Adipose tissue (tissue), 3 donors: ENCODE results near the gene IGFL1. TPM values are rescaled to one million over a fixed set of nuclear protein-coding genes. Genes with fewer than 3 reads are reported as not detected.

Experiments
- polyA plus RNA-seq, 3 donors: library from polyadenylated mRNA; stranded (reverse); fragments of 200-250 nt; gene quantifications; one replicate each; pipeline ENCODE4 v1.2.3, GENCODE V29; 2013
- donor health status: healthy with polysubstance abuse.
- donor health status: Bipolar disorder and iron deficiency.
- donor health status: healthy.

IGFL1 gene
- polyA plus RNA-seq, 3 donors, result not detected

Other genes starting within 250 kb of the IGFL1 start
- gene CCDC61, start 234.3 kb upstream of the IGFL1 start, polyA plus RNA-seq, result 1 to 10 TPM; 7.2 to 8.6 (median 7.8) TPM
- gene PGLYRP1, start 206.7 kb upstream of the IGFL1 start, polyA plus RNA-seq, result 1 to 10 TPM in 2 of 3 donors, not detected in 1; 7.6 to 8.7 TPM
- gene IGFL4, start 188.7 kb upstream of the IGFL1 start, polyA plus RNA-seq, result under 1 TPM in 1 of 3 donors, not detected in 2; 0.02 TPM
- gene IGFL3, start 105.1 kb upstream of the IGFL1 start, polyA plus RNA-seq, result not detected
- 1 to 10 TPM in 1 of 3 donors, under 1 TPM in 2; 0.09 to 1.1 (median 0.22) TPM for gene IGFL2, start 81.5 kb upstream of the IGFL1 start, polyA plus RNA-seq
- gene HIF3A, start 67.3 kb downstream of the IGFL1 start, polyA plus RNA-seq, result 10 to 100 TPM in 2 of 3 donors, 1 to 10 TPM in 1; 9.5 to 99.1 (median 25.0) TPM
- gene PPP5C, start 117.3 kb downstream of the IGFL1 start, polyA plus RNA-seq, result 10 to 100 TPM; 22.2 to 38.3 (median 28.1) TPM
- gene CCDC8, start 183.8 kb downstream of the IGFL1 start, polyA plus RNA-seq, result 1 to 10 TPM; 1.1 to 8.9 (median 8.0) TPM
- under 1 TPM in 1 of 3 donors, not detected in 2; 0.03 TPM for gene PNMA8C, start 199.2 kb downstream of the IGFL1 start, polyA plus RNA-seq
- 1 to 10 TPM in 2 of 3 donors, under 1 TPM in 1; 0.13 to 3.7 (median 2.2) TPM for gene PNMA8A, start 241.8 kb downstream of the IGFL1 start, polyA plus RNA-seq